Measurements from ENCODE around the gene DTNB.

DTNB gene

GRCh38 chr2:25454824-25455611 lies 218.4 kb downstream of the DTNB start:
- peaks cover 34% of the 10 kb centered on the region for H3K4me1 Mint-ChIP-seq (ENCODE audit: low read depth)
- H3K27me3 Mint-ChIP-seq, result no peaks in the 10 kb centered on the region
- H3K4me3 Mint-ChIP-seq, result no peak overlapping the region
- no peaks in the 10 kb centered on the region for H3K9me3 Mint-ChIP-seq
- no peak for DNase-seq
- H3K36me3 Mint-ChIP-seq (ENCODE audit: low read depth), result peaks cover 17% of the 10 kb centered on the region
- H3K27ac Mint-ChIP-seq, result peak overlapping the region; percentile 81

- DNase-seq, result peak; percentile 33
- H3K27me3 Mint-ChIP-seq, result no peaks in the 10 kb centered on the region
- peaks cover 25% of the 10 kb centered on the region for H3K36me3 Mint-ChIP-seq (ENCODE audit: low read depth)
- no peaks in the 10 kb centered on the region for H3K9me3 Mint-ChIP-seq
- H3K27ac Mint-ChIP-seq, result peak overlapping the region; percentile 95
- H3K4me1 Mint-ChIP-seq (ENCODE audit: low read depth), result peaks cover 34% of the 10 kb centered on the region
- peak overlapping the region; percentile 49 for H3K4me3 Mint-ChIP-seq
Measured at GRCh38 chr2:25453199-25453905, 220.0 kb downstream of the DTNB start.

GRCh38 chr2:25448808-25449207 lies 224.6 kb downstream of the DTNB start:
- Mint-ChIP-seq H3K4me3 (no peak overlapping the region), H3K9me3 (no peaks in the 10 kb centered on the region), H3K27me3 (no peaks in the 10 kb centered on the region), H3K36me3 (ENCODE audit: low read depth) (peaks cover 31% of the 10 kb centered on the region), H3K4me1 (ENCODE audit: low read depth) (peaks cover 19% of the 10 kb centered on the region), H3K27ac (no peak overlapping the region)
- DNase-seq, result no peak

GRCh38 chr2:25447018-25447417 lies 226.4 kb downstream of the DTNB start:
- H3K9me3 Mint-ChIP-seq, result no peaks in the 10 kb centered on the region
- no peak overlapping the region for H3K4me3 Mint-ChIP-seq
- no peak for DNase-seq
- H3K27me3 Mint-ChIP-seq, result no peaks in the 10 kb centered on the region
- peaks cover 3% of the 10 kb centered on the region for H3K4me1 Mint-ChIP-seq (ENCODE audit: low read depth)
- H3K36me3 Mint-ChIP-seq (ENCODE audit: low read depth), result peaks cover 25% of the 10 kb centered on the region
- H3K27ac Mint-ChIP-seq, result no peak overlapping the region

GRCh38 chr2:25446122-25446521 lies 227.3 kb downstream of the DTNB start:
- Mint-ChIP-seq H3K4me3 (no peak overlapping the region), H3K27ac (no peak overlapping the region), H3K27me3 (no peaks in the 10 kb centered on the region), H3K9me3 (no peaks in the 10 kb centered on the region), H3K4me1 (ENCODE audit: low read depth) (no peaks in the 10 kb centered on the region), H3K36me3 (ENCODE audit: low read depth) (peaks cover 20% of the 10 kb centered on the region)
- DNase-seq, result no peak

- Mint-ChIP-seq H3K4me3 (no peak overlapping the region), H3K36me3 (ENCODE audit: low read depth) (peaks cover 18% of the 10 kb centered on the region), H3K9me3 (no peaks in the 10 kb centered on the region), H3K4me1 (ENCODE audit: low read depth) (no peaks in the 10 kb centered on the region), H3K27ac (no peak overlapping the region), H3K27me3 (no peaks in the 10 kb centered on the region)
- no peak for DNase-seq
Measured at GRCh38 chr2:25445464-25445863, 227.9 kb downstream of the DTNB start.

- Mint-ChIP-seq H3K4me1 (ENCODE audit: low read depth) (no peaks in the 10 kb centered on the region), H3K36me3 (ENCODE audit: low read depth) (peaks cover 16% of the 10 kb centered on the region), H3K9me3 (no peaks in the 10 kb centered on the region), H3K4me3 (no peak overlapping the region), H3K27ac (no peak overlapping the region), H3K27me3 (no peaks in the 10 kb centered on the region)
- no peak for DNase-seq
Measured at GRCh38 chr2:25444608-25445270, 228.6 kb downstream of the DTNB start.

- H3K27me3 Mint-ChIP-seq, result no peaks in the 10 kb centered on the region
- H3K36me3 Mint-ChIP-seq (ENCODE audit: low read depth), result peaks cover 8% of the 10 kb centered on the region
- H3K27ac Mint-ChIP-seq, result no peak overlapping the region
- no peak for DNase-seq
- H3K4me1 Mint-ChIP-seq (ENCODE audit: low read depth), result no peaks in the 10 kb centered on the region
- no peaks in the 10 kb centered on the region for H3K9me3 Mint-ChIP-seq
- H3K4me3 Mint-ChIP-seq, result no peak overlapping the region
Measured at GRCh38 chr2:25443766-25444165, 229.6 kb downstream of the DTNB start.

- Mint-ChIP-seq H3K27ac (no peak overlapping the region), H3K36me3 (ENCODE audit: low read depth) (peaks cover 2% of the 10 kb centered on the region), H3K9me3 (no peaks in the 10 kb centered on the region), H3K27me3 (no peaks in the 10 kb centered on the region), H3K4me1 (ENCODE audit: low read depth) (peaks cover 2% of the 10 kb centered on the region), H3K4me3 (no peak overlapping the region)
- no peak for DNase-seq
Measured at GRCh38 chr2:25441353-25441752, 232.0 kb downstream of the DTNB start.

GRCh38 chr2:25438793-25439192 lies 234.6 kb downstream of the DTNB start:
- H3K27ac Mint-ChIP-seq, result no peak overlapping the region
- DNase-seq, result no peak

GRCh38 chr2:25437881-25438662 lies 235.3 kb downstream of the DTNB start:
- no peaks in the 10 kb centered on the region for H3K27me3 Mint-ChIP-seq
- H3K36me3 Mint-ChIP-seq (ENCODE audit: low read depth), result peaks cover 18% of the 10 kb centered on the region
- H3K4me1 Mint-ChIP-seq (ENCODE audit: low read depth), result peaks cover 2% of the 10 kb centered on the region
- no peaks in the 10 kb centered on the region for H3K9me3 Mint-ChIP-seq
- H3K27ac Mint-ChIP-seq, result no peak overlapping the region
- DNase-seq, result no peak
- no peak overlapping the region for H3K4me3 Mint-ChIP-seq

More at GRCh38 chr2:25438793-25439192, 234.6 kb downstream of the DTNB start:
- peaks cover 13% of the 10 kb centered on the region for H3K36me3 Mint-ChIP-seq (ENCODE audit: low read depth)
- H3K9me3 Mint-ChIP-seq, result no peaks in the 10 kb centered on the region
- H3K27me3 Mint-ChIP-seq, result no peaks in the 10 kb centered on the region
- peaks cover 2% of the 10 kb centered on the region for H3K4me1 Mint-ChIP-seq (ENCODE audit: low read depth)
- H3K4me3 Mint-ChIP-seq, result no peak overlapping the region

- H3K36me3 Mint-ChIP-seq (ENCODE audit: low read depth), result peaks cover 19% of the 10 kb centered on the region
- no peak overlapping the region for H3K27ac Mint-ChIP-seq
- peaks cover 2% of the 10 kb centered on the region for H3K4me1 Mint-ChIP-seq (ENCODE audit: low read depth)
Measured at GRCh38 chr2:25435421-25435820, 238.0 kb downstream of the DTNB start.

GRCh38 chr2:25431604-25432003 lies 241.8 kb downstream of the DTNB start:
- Mint-ChIP-seq H3K27me3 (no peaks in the 10 kb centered on the region), H3K4me3 (no peak overlapping the region), H3K9me3 (no peaks in the 10 kb centered on the region), H3K4me1 (ENCODE audit: low read depth) (no peaks in the 10 kb centered on the region), H3K27ac (no peak overlapping the region), H3K36me3 (ENCODE audit: low read depth) (peaks cover 21% of the 10 kb centered on the region)
- no peak for DNase-seq

More at GRCh38 chr2:25435421-25435820, 238.0 kb downstream of the DTNB start:
- Mint-ChIP-seq H3K9me3 (no peaks in the 10 kb centered on the region), H3K4me3 (no peak overlapping the region), H3K27me3 (no peaks in the 10 kb centered on the region)
- DNase-seq, result no peak

- Mint-ChIP-seq H3K9me3 (no peaks in the 10 kb centered on the region), H3K4me1 (ENCODE audit: low read depth) (no peaks in the 10 kb centered on the region), H3K36me3 (ENCODE audit: low read depth) (peaks cover 17% of the 10 kb centered on the region), H3K4me3 (no peak overlapping the region), H3K27ac (no peak overlapping the region), H3K27me3 (no peaks in the 10 kb centered on the region)
- no peak for DNase-seq
Measured at GRCh38 chr2:25430556-25430955, 242.8 kb downstream of the DTNB start.
